Measurements from ENCODE around the gene BPIFB3. TPM values are rescaled to one million over a fixed set of nuclear protein-coding genes. Genes with fewer than 3 reads are reported as not detected.

The BPIFB3 gene
- total RNA-seq, 2 experiments from 2014 or later, result not detected

Other genes starting within 250 kb of the BPIFB3 start
- gene MAPRE1, start 233.9 kb upstream of the BPIFB3 start, total RNA-seq, result 100 to 1,000 TPM; 144 to 148 TPM
- gene EFCAB8, start 195.0 kb upstream of the BPIFB3 start, total RNA-seq, result under 1 TPM; 0.75 to 0.92 TPM
- gene SUN5, start 49.5 kb upstream of the BPIFB3 start, total RNA-seq, result not detected
- gene BPIFB2, start 46.2 kb upstream of the BPIFB3 start, total RNA-seq, result not detected
- gene BPIFB6, start 22.3 kb upstream of the BPIFB3 start, total RNA-seq, result not detected
- gene BPIFB4, start 25.7 kb downstream of the BPIFB3 start, total RNA-seq, result not detected
- gene BPIFA2, start 114.3 kb downstream of the BPIFB3 start, total RNA-seq, result not detected
- not detected for gene BPIFA3, start 163.4 kb downstream of the BPIFB3 start, total RNA-seq
- gene BPIFA1, start 182.1 kb downstream of the BPIFB3 start, total RNA-seq, result not detected
- not detected for gene BPIFB1, start 229.3 kb downstream of the BPIFB3 start, total RNA-seq

Data from CD8-positive, alpha-beta T cell (primary cell).